IMR-90 (cell line): ENCODE measurements around the gene DDC.
"Not testable (repeated sequence)": the region's sequence is repeated elsewhere in the genome, so short reads cannot be mapped to it uniquely, and the experiment has no call there.

ENCODE experiments used
- CTCF ChIP-seq: conservative IDR thresholded peaks from 2 replicates; pipeline ENCODE4 v1.5.1; 2012; ENCODE audit warnings: mild to moderate bottlenecking, low read depth, low read length, improper control_type of control experiment
- ELK1 ChIP-seq: fragments of 150-350 bp; IDR thresholded peaks from 2 replicates; pipeline ENCODE4 v1.6.1; 2016; ENCODE audit warnings: low read depth, mild to moderate bottlenecking, low read length, moderate library complexity, borderline replicate concordance
- POLR2A ChIP-seq: IDR thresholded peaks from 2 replicates; pipeline ENCODE4 v1.6.1; 2012; ENCODE audit warnings: mild to moderate bottlenecking, low read depth, low read length
- RFX5 ChIP-seq: IDR thresholded peaks from 2 replicates; pipeline ENCODE4 v1.8.0; 2012; ENCODE audit warnings: low read depth, mild to moderate bottlenecking, low read length, moderate library complexity
- USF2 ChIP-seq: fragments of 150-350 bp; IDR thresholded peaks from 2 replicates; pipeline ENCODE4 v1.6.1; 2017; ENCODE audit warnings: mild to moderate bottlenecking, antibody characterized with exemption, low read length, low read depth

DNA sequence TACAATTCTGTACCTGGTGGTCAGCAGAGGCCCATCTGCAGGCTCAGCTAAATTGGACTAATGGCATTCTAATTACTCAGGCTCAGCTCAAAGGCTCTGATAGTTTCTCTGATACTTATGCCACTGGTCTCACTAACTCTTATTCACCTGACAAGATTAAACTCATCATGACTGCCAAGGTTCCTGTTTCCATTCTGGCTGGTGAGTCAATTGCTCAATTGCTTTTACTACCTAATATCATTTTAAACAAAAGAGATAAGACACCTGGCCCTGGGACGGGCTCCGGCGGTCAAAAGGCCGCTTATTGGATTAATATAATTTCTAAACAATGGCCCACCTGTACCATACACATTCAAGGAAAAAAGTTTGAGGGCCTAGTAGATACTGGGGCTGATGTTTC is 12.9 kb upstream of the DDC start:
- TF ChIP-seq POLR2A, CTCF, USF2, RFX5, ELK1: not testable (repeated sequence)
